HCT116 (cell line): ENCODE results near the gene HASPIN. TPM values are rescaled to one million over a fixed set of nuclear protein-coding genes. Genes with fewer than 3 reads are reported as not detected.
"Not testable (repeated sequence)": the region's sequence is repeated elsewhere in the genome, so short reads cannot be mapped to it uniquely, and the experiment has no call there.

Experiments
- ATAC-seq: fragments of 200-7000 bp; cut with Tn5 transposase; 2 replicates; pipeline ENCODE4 v1.9.1; 2020; ENCODE audit warnings: mild to moderate bottlenecking, moderate library complexity
- BruUV-seq: library from RNA; stranded (reverse); fragments of 400-500 nt; replicated peaks from 2 replicates; lab custom pipeline; 2021; lab: Mats Ljungman, UMichigan
- CTCF ChIA-PET: fragments of 300-600 bp; sonication (Branson Sonifier 250); formaldehyde crosslinking; loops from one replicate; lab custom pipeline; 2021; ENCODE audit warnings: antibody characterized with exemption; lab: Charles Lee
- POLR2A ChIA-PET: fragments of 300-600, 350-600 bp; sonication (Branson Sonifier 250); formaldehyde crosslinking; loops from one replicate; lab custom pipeline; 2021; ENCODE audit warnings: antibody characterized with exemption; lab: Charles Lee
- RAD21 ChIA-PET, 2 experiments: fragments of 300-600 bp; sonication (Branson Sonifier 250); formaldehyde crosslinking; loops; one replicate each; lab custom pipeline; 2023; ENCODE audit warnings: low total read pairs in 2 of 2; ENCODE audit not compliant: uncharacterized antibody in 2 of 2, unreplicated experiment in 2 of 2, low non-redundant PET in 1 of 2; lab: Charles Lee
- DNase-seq: peaks from one replicate; pipeline ENCODE4 v3.0.0-alpha.2; 2010; ENCODE audit warnings: low read depth, low spot score
- H2AFZ ChIP-seq: fragments of 200-600 bp; shearing (Covaris generic), sonication (generic); 2 replicates; pipeline ENCODE4 v1.6.1; 2017; ENCODE audit warnings: low read depth, mixed run types, mixed read lengths, antibody characterized with exemption, low read length; ENCODE audit not compliant: poor library complexity, severe bottlenecking
- H3K27ac ChIP-seq: 2 replicates; pipeline ENCODE4 v1.5.1; 2012; ENCODE audit warnings: low read depth, low read length
- H3K27me3 ChIP-seq: fragments of 200-600 bp; sonication (generic); 2 replicates; pipeline ENCODE4 v1.6.1; 2016; ENCODE audit warnings: mixed run types, low read length, mixed read lengths; ENCODE audit not compliant: insufficient read depth
- H3K36me3 ChIP-seq, 2 experiments: fragments of 200-500 bp in 1 of 2; fragments of 200-600 bp in 1 of 2; sonication (Bioruptor generic) in 1 of 2; sonication (generic) in 1 of 2; 2 replicates each; pipeline versions ENCODE4 v1.5.1 to v1.6.1; 2014 to 2016; ENCODE audit warnings: low read length in 2 of 2, inconsistent platforms in 1 of 2, mixed read lengths in 1 of 2, mixed run types in 1 of 2; ENCODE audit not compliant: insufficient read depth in 2 of 2, control insufficient read depth in 1 of 2
- H3K4me1 ChIP-seq, 2 experiments: fragments of 200-600 bp in 1 of 2; sonication (generic) in 1 of 2; 2 replicates each; pipeline versions ENCODE4 v1.5.1 to v1.6.1; 2012 to 2017; ENCODE audit warnings: low read length in 2 of 2, inconsistent platforms in 1 of 2, mild to moderate bottlenecking in 1 of 2, mixed read lengths in 1 of 2, mixed run types in 1 of 2, moderate library complexity in 1 of 2; ENCODE audit not compliant: insufficient read depth in 2 of 2, control insufficient read depth in 1 of 2
- H3K4me2 ChIP-seq: fragments of 200-600 bp; sonication (generic); 2 replicates; pipeline ENCODE4 v1.6.1; 2017; ENCODE audit warnings: mixed run types, low read length, mixed read lengths
- H3K4me3 ChIP-seq, 2 experiments: fragments of 200-600 bp in 1 of 2; sonication (generic) in 1 of 2; replicated peaks in 1 of 2; 2 replicates each; pipeline ENCODE4 v1.5.1; 2011 to 2016; ENCODE audit warnings: low read length in 2 of 2, control low read depth in 1 of 2, low read depth in 1 of 2, mild to moderate bottlenecking in 1 of 2, mixed read lengths in 1 of 2, mixed run types in 1 of 2
- H3K79me2 ChIP-seq: fragments of 200-600 bp; sonication (generic); 2 replicates; pipeline ENCODE4 v1.6.1; 2017; ENCODE audit warnings: mild to moderate bottlenecking, mixed run types, low read length, moderate library complexity, mixed read lengths; ENCODE audit not compliant: insufficient read depth
- H3K9ac ChIP-seq: fragments of 200-600 bp; sonication (generic); 2 replicates; pipeline ENCODE4 v1.6.1; 2016; ENCODE audit warnings: low read length, mixed read lengths
- H3K9me2 ChIP-seq: fragments of 200-600 bp; sonication (generic), shearing (Covaris generic); 2 replicates; pipeline ENCODE4 v1.6.1; 2017; ENCODE audit warnings: mixed run types, mild to moderate bottlenecking, moderate library complexity; ENCODE audit not compliant: insufficient read depth
- H3K9me3 ChIP-seq, 2 experiments: fragments of 200-500 bp in 1 of 2; fragments of 200-600 bp in 1 of 2; sonication (Bioruptor generic) in 1 of 2; sonication (generic) in 1 of 2; 2 replicates each; pipeline ENCODE4 v1.6.1; 2014 to 2017; ENCODE audit warnings: low read length in 2 of 2, mixed read lengths in 2 of 2, inconsistent platforms in 1 of 2, low read depth in 1 of 2, mild to moderate bottlenecking in 1 of 2, mixed run types in 1 of 2, moderate library complexity in 1 of 2; ENCODE audit not compliant: control insufficient read depth in 1 of 2, insufficient read depth in 1 of 2
- H4K20me1 ChIP-seq: fragments of 200-600 bp; sonication (generic), shearing (Covaris generic); 2 replicates; pipeline ENCODE4 v1.6.1; 2017; ENCODE audit warnings: mixed run types, mild to moderate bottlenecking, moderate library complexity; ENCODE audit not compliant: insufficient read depth
- CBX3 ChIP-seq: IDR thresholded peaks from 2 replicates; pipeline ENCODE4 v1.6.1; 2012; ENCODE audit warnings: low read depth
- ELF1 ChIP-seq: IDR thresholded peaks from 2 replicates; pipeline ENCODE4 v1.6.1; 2012; ENCODE audit warnings: low read depth, borderline replicate concordance
- EZH2phosphoT487 ChIP-seq: fragments of 200-600 bp; IDR thresholded peaks from 2 replicates; pipeline ENCODE4 v1.6.1; 2018; ENCODE audit warnings: antibody characterized with exemption, borderline replicate concordance
- FOSL1 ChIP-seq: IDR thresholded peaks from 2 replicates; pipeline ENCODE4 v1.6.1; 2012; ENCODE audit warnings: low read depth
- JUND ChIP-seq: IDR thresholded peaks from 2 replicates; pipeline ENCODE4 v1.6.1; 2012
- POLR2A ChIP-seq: IDR thresholded peaks from 2 replicates; pipeline ENCODE4 v1.7.0; 2011; ENCODE audit warnings: borderline replicate concordance; ENCODE audit not compliant: insufficient read depth, insufficient read length; ENCODE audit errors: extremely low read depth
- POLR2AphosphoS5 ChIP-seq: IDR thresholded peaks from 2 replicates; pipeline ENCODE4 v1.6.1; 2011; ENCODE audit warnings: mild to moderate bottlenecking, low read depth, low read length, moderate library complexity
- SP1 ChIP-seq: IDR thresholded peaks from 2 replicates; pipeline ENCODE4 v1.6.1; 2012; ENCODE audit warnings: low read depth
- SRF ChIP-seq: IDR thresholded peaks from 2 replicates; pipeline ENCODE4 v1.6.1; 2012; ENCODE audit warnings: low read depth
- TCF7L2 ChIP-seq: IDR thresholded peaks from 2 replicates; pipeline ENCODE4 v1.7.0; 2011; ENCODE audit warnings: borderline replicate concordance, inconsistent platforms; ENCODE audit not compliant: insufficient read depth, insufficient read length; ENCODE audit errors: extremely low read depth
- ZBTB33 ChIP-seq: IDR thresholded peaks from 2 replicates; pipeline ENCODE4 v1.6.1; 2011; ENCODE audit warnings: mild to moderate bottlenecking, low read length, moderate library complexity; ENCODE audit not compliant: insufficient replicate concordance; ENCODE audit errors: extremely low read depth
- intact Hi-C: fragments of 100-400 bp; cut with micrococcal nuclease; formaldehyde crosslinking; loops from 2 replicates; pipeline ENCODE4 v1.10.0; 2022
- total RNA-seq: library from RNA; stranded (reverse); gene quantifications from one replicate; pipeline ENCODE4 v1.2.1, GENCODE V29; 2021; ENCODE audit not compliant: unreplicated experiment
- TF ChIP-seq, protein P1 (sequence below): IDR thresholded peaks from 2 replicates; pipeline ENCODE4 v1.6.1; 2012; ENCODE audit warnings: low read depth

HASPIN gene
- total RNA-seq, 1 experiment from 2014 or later: 19.6 TPM

GRCh38 chr17:3724378-3725077 lies 825 bp downstream of the HASPIN start (continued):
- no peak for TF ChIP-seq ZBTB33
- no peak for TF ChIP-seq SRF
- TF ChIP-seq SP1: no peak
- TF ChIP-seq, all 23 proteins: peak for 0

DNA sequence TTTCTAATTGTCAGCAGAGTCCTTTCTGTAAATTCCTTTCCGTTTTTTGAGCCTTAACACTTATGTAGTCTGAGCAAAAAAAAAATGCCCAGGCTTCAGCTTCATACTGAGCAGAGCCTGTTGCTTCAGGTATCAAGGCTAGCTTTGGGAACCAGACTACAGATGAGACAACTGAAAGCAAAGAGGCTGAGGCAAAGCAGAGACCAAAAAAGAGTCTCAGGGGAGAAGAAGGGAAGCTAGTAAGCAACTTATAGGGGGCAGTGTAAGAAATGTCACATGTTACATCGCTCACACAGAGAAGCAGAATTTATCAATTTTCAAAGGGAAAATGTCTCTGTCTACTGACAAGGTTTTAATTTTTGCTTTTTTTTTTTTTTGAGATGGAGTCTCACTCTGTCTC lies 3.3 kb downstream of the HASPIN start:
- intact Hi-C loops: no loop called here
- Histone ChIP-seq H3K4me3 (no peak overlapping the region), H3K4me2 (no peak overlapping the region), H3K9ac (no peak overlapping the region), H3K4me1 (peaks cover 8 to 18% of the 10 kb centered on the region in 2 experiments), H3K36me3 (peaks cover 2 to 26% of the 10 kb centered on the region in 2 experiments; a peak in 1 of 4 replicates), H3K9me3 (no peaks in the 10 kb centered on the region), H2AFZ (no peak overlapping the region), H3K9me2 (no peaks in the 10 kb centered on the region), H3K27me3 (no peaks in the 10 kb centered on the region), H3K27ac (no peak overlapping the region), H4K20me1 (peaks cover 4% of the 10 kb centered on the region; the same call in 1 of the 2 replicates)
- POLR2A ChIA-PET: no interaction called here
- RAD21 ChIA-PET: no interaction called here
- no peak for DNase-seq
- no peak for TF ChIP-seq POLR2AphosphoS5
- no peak for TF ChIP-seq ELF1
- TF ChIP-seq POLR2A: no peak
- no peak for TF ChIP-seq SP1
- TF ChIP-seq, protein P1, sequence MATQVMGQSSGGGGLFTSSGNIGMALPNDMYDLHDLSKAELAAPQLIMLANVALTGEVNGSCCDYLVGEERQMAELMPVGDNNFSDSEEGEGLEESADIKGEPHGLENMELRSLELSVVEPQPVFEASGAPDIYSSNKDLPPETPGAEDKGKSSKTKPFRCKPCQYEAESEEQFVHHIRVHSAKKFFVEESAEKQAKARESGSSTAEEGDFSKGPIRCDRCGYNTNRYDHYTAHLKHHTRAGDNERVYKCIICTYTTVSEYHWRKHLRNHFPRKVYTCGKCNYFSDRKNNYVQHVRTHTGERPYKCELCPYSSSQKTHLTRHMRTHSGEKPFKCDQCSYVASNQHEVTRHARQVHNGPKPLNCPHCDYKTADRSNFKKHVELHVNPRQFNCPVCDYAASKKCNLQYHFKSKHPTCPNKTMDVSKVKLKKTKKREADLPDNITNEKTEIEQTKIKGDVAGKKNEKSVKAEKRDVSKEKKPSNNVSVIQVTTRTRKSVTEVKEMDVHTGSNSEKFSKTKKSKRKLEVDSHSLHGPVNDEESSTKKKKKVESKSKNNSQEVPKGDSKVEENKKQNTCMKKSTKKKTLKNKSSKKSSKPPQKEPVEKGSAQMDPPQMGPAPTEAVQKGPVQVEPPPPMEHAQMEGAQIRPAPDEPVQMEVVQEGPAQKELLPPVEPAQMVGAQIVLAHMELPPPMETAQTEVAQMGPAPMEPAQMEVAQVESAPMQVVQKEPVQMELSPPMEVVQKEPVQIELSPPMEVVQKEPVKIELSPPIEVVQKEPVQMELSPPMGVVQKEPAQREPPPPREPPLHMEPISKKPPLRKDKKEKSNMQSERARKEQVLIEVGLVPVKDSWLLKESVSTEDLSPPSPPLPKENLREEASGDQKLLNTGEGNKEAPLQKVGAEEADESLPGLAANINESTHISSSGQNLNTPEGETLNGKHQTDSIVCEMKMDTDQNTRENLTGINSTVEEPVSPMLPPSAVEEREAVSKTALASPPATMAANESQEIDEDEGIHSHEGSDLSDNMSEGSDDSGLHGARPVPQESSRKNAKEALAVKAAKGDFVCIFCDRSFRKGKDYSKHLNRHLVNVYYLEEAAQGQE: no peak
- TF ChIP-seq JUND: no peak
- TF ChIP-seq FOSL1: no peak
- TF ChIP-seq CBX3: no peak
- no peak for TF ChIP-seq TCF7L2
- TF ChIP-seq EZH2phosphoT487: no peak
- TF ChIP-seq, all 23 proteins: peak for 0
- no peak for ATAC-seq
- peaks cover 52% of the 10 kb centered on the region for H3K79me2 ChIP-seq
- BruUV-seq: no TSS peak
- CTCF ChIA-PET: interaction anchor here (1.0 to 1.7 kb wide), 2 partner anchors 11 kb away, joined by 4 to 5 read pairs; no protein-coding TSS in a partner anchor

DNA sequence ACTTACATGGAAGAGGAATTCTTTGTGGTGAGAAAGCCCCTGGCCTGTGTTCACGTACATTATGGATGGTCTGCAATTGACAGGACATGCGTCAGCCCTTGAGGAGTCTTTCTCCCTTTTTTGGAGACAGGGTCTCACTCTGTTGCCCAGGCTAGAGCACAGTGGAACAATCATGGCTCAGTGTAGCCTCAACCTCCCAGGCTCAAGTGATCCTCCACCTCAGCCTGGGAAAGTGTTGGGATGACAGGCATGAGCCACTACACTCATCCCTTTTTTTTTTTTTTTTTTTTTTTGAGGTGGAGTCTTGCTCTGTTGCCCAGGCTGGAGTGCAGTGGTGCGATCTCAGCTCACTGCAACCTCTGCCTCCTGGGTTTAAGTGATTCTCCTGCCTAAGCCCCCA lies 4.4 kb downstream of the HASPIN start:
- CTCF ChIA-PET: interaction anchor here (1.0 to 1.5 kb wide), 2 partner anchors 10 kb away, joined by 5 to 8 read pairs; no protein-coding TSS in a partner anchor
- Histone ChIP-seq H3K36me3 (peaks cover 2 to 26% of the 10 kb centered on the region in 2 experiments; a peak in 1 of 4 replicates), H3K79me2 (peaks cover 44% of the 10 kb centered on the region), H3K4me1 (peaks cover 5 to 11% of the 10 kb centered on the region in 2 experiments; a peak in 3 of 4 replicates)
- RAD21 ChIA-PET, POLR2A ChIA-PET, BruUV-seq, DNase-seq, H3K4me2 ChIP-seq, intact Hi-C loops, H3K27me3 ChIP-seq, ATAC-seq, H3K9me2 ChIP-seq, H4K20me1 ChIP-seq, H3K27ac ChIP-seq, H3K9ac ChIP-seq, H3K4me3 ChIP-seq, H2AFZ ChIP-seq, H3K9me3 ChIP-seq: not testable (repeated sequence)
